GM23338 (cell line): ENCODE results near the gene EPHA6. TPM values are rescaled to one million over a fixed set of nuclear protein-coding genes. Genes with fewer than 3 reads are reported as not detected.

Source experiments
- ATAC-seq: fragments of 200-7000 bp; cut with Tn5 transposase; 3 replicates; pipeline ENCODE4 v1.9.1; 2020
- DNase-seq: peaks from one replicate; pipeline ENCODE4 v3.0.0-alpha.2; 2015; ENCODE audit warnings: low spot score
- H2AFZ ChIP-seq: fragments of 200-600 bp; sonication (generic); 2 replicates; pipeline ENCODE4 v1.8.0; 2016; ENCODE audit warnings: antibody characterized with exemption, mild to moderate bottlenecking, moderate library complexity
- H3F3A ChIP-seq: fragments of 200-600 bp; sonication (generic); replicated peaks from 2 replicates; pipeline ENCODE4 v1.8.0; 2017; ENCODE audit warnings: antibody characterized with exemption, mixed run types, low read depth
- H3K27ac ChIP-seq: fragments of 200-600 bp; sonication (generic); 2 replicates; pipeline ENCODE4 v1.6.1; 2016; ENCODE audit warnings: low read depth
- H3K27me3 ChIP-seq: fragments of 200-600 bp; sonication (generic); 2 replicates; pipeline ENCODE4 v1.8.0; 2016; ENCODE audit warnings: mild to moderate bottlenecking, mixed run types, moderate library complexity; ENCODE audit not compliant: insufficient read depth
- H3K36me3 ChIP-seq: fragments of 200-600 bp; sonication (generic); 2 replicates; pipeline ENCODE4 v1.8.0; 2016; ENCODE audit warnings: mild to moderate bottlenecking; ENCODE audit not compliant: insufficient read depth
- H3K4me1 ChIP-seq: fragments of 200-600 bp; sonication (generic); 2 replicates; pipeline ENCODE4 v1.8.0; 2016; ENCODE audit warnings: mild to moderate bottlenecking, moderate library complexity; ENCODE audit not compliant: insufficient read depth
- H3K4me2 ChIP-seq: fragments of 200-600 bp; sonication (generic); 2 replicates; pipeline ENCODE4 v1.7.1; 2017; ENCODE audit warnings: mixed run types
- H3K4me3 ChIP-seq: fragments of 200-600 bp; sonication (generic); 2 replicates; pipeline ENCODE4 v1.6.1; 2016; ENCODE audit warnings: mixed run types
- H3K79me2 ChIP-seq: fragments of 200-600 bp; sonication (generic); replicated peaks from 2 replicates; pipeline ENCODE4 v1.8.0; 2017; ENCODE audit warnings: mild to moderate bottlenecking; ENCODE audit not compliant: insufficient read depth
- H3K9me2 ChIP-seq: fragments of 200-600 bp; sonication (generic); 2 replicates; pipeline ENCODE4 v1.8.0; 2017; ENCODE audit not compliant: insufficient read depth
- H4K20me1 ChIP-seq: fragments of 200-600 bp; sonication (generic); replicated peaks from 2 replicates; pipeline ENCODE4 v1.8.0; 2017; ENCODE audit warnings: mild to moderate bottlenecking; ENCODE audit not compliant: insufficient read depth
- H3K27ac Mint-ChIP-seq: 2 replicates; pipeline ENCODE4 v1.8.0; 2020; ENCODE audit warnings: inconsistent platforms, mild to moderate bottlenecking, moderate library complexity, mixed read lengths
- H3K27me3 Mint-ChIP-seq: 3 replicates; pipeline ENCODE4 v1.8.0; 2022; ENCODE audit warnings: low read depth, mild to moderate bottlenecking, moderate library complexity, mixed read lengths, inconsistent platforms; ENCODE audit not compliant: insufficient read depth, poor library complexity
- H3K36me3 Mint-ChIP-seq: 3 replicates; pipeline ENCODE4 v1.8.0; 2021; ENCODE audit warnings: low read depth, mild to moderate bottlenecking, inconsistent platforms, moderate library complexity, mixed read lengths
- H3K4me1 Mint-ChIP-seq: 3 replicates; pipeline ENCODE4 v1.8.0; 2020; ENCODE audit warnings: mild to moderate bottlenecking, inconsistent platforms, mixed read lengths
- H3K4me3 Mint-ChIP-seq: 3 replicates; pipeline ENCODE4 v1.8.0; 2021; ENCODE audit warnings: moderate library complexity, mild to moderate bottlenecking, inconsistent platforms, mixed read lengths
- H3K9me3 Mint-ChIP-seq: 3 replicates; pipeline ENCODE4 v1.8.0; 2020; ENCODE audit warnings: moderate library complexity, mild to moderate bottlenecking, inconsistent platforms, mixed read lengths
- EZH2phosphoT487 ChIP-seq: fragments of 200-600 bp; sonication (generic); IDR thresholded peaks from one replicate; pipeline ENCODE4 v1.8.1; 2018; ENCODE audit warnings: antibody characterized with exemption; ENCODE audit not compliant: unreplicated experiment
- NANOG ChIP-seq: IDR thresholded peaks from 2 replicates; pipeline ENCODE4 v1.6.1; 2016; ENCODE audit warnings: antibody characterized with exemption, borderline replicate concordance
- POLR2AphosphoS5 ChIP-seq: IDR thresholded peaks from 2 replicates; pipeline ENCODE4 v1.6.1; 2016; ENCODE audit warnings: antibody characterized with exemption, low read depth
- REST ChIP-seq: IDR thresholded peaks from one replicate; pipeline ENCODE4 v1.6.1; 2018; ENCODE audit warnings: antibody characterized with exemption; ENCODE audit not compliant: unreplicated experiment
- STAT1 ChIP-seq: IDR thresholded peaks from one replicate; pipeline ENCODE4 v1.6.1; 2016; ENCODE audit warnings: antibody characterized with exemption; ENCODE audit not compliant: unreplicated experiment
- ZNF114 ChIP-seq: fragments of 250-450 bp; sonication (Bioruptor Pico); IDR thresholded peaks from 2 replicates; pipeline ENCODE4 v1.5.0; 2020; ENCODE audit warnings: mild to moderate bottlenecking, moderate library complexity
- ZNF331 ChIP-seq: fragments of 250-450 bp; sonication (Bioruptor Pico); IDR thresholded peaks from 2 replicates; pipeline ENCODE4 v1.5.0; 2020; ENCODE audit warnings: low read depth, mild to moderate bottlenecking, moderate library complexity
- polyA plus RNA-seq: library from polyadenylated mRNA; unstranded; fragments of >200 nt; fragmentation: Nextera tagmentation; extraction: Ambion mirVana; gene quantifications from 2 replicates; pipeline ENCODE4 v1.2.1, GENCODE V29; 2016
- total RNA-seq: library from RNA; depleted of rRNA; stranded (reverse); fragments of >200 nt; shearing (Covaris generic); gene quantifications from 2 replicates; pipeline ENCODE4 v1.2.3, GENCODE V29; 2014
- TF ChIP-seq, protein P1 (sequence below), 2 experiments: fragments of 200-600 bp in 1 of 2; sonication (generic) in 1 of 2; conservative IDR thresholded peaks; 2 replicates each; pipeline versions ENCODE4 v1.5.1 to v1.6.1; 2016 to 2017; ENCODE audit warnings: antibody characterized with exemption in 2 of 2, low read depth in 2 of 2, mild to moderate bottlenecking in 2 of 2, moderate library complexity in 1 of 2

The EPHA6 gene
- total and polyA plus RNA-seq, 2 experiments from 2014 or later: 0.37 to 2.6 TPM

- TF ChIP-seq ZNF331 (no peak), ZNF114 (CRISPR knock-in tag) (no peak), REST (no peak), STAT1 (no peak)
These were observed 152.0 kb downstream of the EPHA6 start (continued) for GRCh38 chr3:96966181-96966929.

GRCh38 chr3:96970211-96970610 is 155.8 kb downstream of the EPHA6 start:
- no peak overlapping the region for H2AFZ ChIP-seq
- TF ChIP-seq STAT1: no peak
- no peak for TF ChIP-seq ZNF114 (CRISPR knock-in tag)
- no peak for TF ChIP-seq EZH2phosphoT487
- no peak for TF ChIP-seq POLR2AphosphoS5
- no peak for TF ChIP-seq REST
- no peak for TF ChIP-seq NANOG
- TF ChIP-seq, protein P1, sequence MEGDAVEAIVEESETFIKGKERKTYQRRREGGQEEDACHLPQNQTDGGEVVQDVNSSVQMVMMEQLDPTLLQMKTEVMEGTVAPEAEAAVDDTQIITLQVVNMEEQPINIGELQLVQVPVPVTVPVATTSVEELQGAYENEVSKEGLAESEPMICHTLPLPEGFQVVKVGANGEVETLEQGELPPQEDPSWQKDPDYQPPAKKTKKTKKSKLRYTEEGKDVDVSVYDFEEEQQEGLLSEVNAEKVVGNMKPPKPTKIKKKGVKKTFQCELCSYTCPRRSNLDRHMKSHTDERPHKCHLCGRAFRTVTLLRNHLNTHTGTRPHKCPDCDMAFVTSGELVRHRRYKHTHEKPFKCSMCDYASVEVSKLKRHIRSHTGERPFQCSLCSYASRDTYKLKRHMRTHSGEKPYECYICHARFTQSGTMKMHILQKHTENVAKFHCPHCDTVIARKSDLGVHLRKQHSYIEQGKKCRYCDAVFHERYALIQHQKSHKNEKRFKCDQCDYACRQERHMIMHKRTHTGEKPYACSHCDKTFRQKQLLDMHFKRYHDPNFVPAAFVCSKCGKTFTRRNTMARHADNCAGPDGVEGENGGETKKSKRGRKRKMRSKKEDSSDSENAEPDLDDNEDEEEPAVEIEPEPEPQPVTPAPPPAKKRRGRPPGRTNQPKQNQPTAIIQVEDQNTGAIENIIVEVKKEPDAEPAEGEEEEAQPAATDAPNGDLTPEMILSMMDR (conservative IDR thresholded peaks at IDR 0.05; ENCODE audit: low read depth in 2 of 2): no peak

More at GRCh38 chr3:96970211-96970610, 155.8 kb downstream of the EPHA6 start:
- ATAC-seq (no peak), DNase-seq (no peak)
- Histone ChIP-seq H3K4me3 (no peak overlapping the region), H3K9me2 (no peaks in the 10 kb centered on the region), H3F3A (no peaks in the 10 kb centered on the region), H4K20me1 (no peaks in the 10 kb centered on the region), H3K4me1 (no peaks in the 10 kb centered on the region), H3K79me2 (no peaks in the 10 kb centered on the region), H3K27ac (no peak overlapping the region), H3K27me3 (no peaks in the 10 kb centered on the region), H3K36me3 (no peaks in the 10 kb centered on the region), H3K4me2 (no peak overlapping the region)
- H3K27me3 Mint-ChIP-seq: no peaks in the 10 kb centered on the region
- no peak overlapping the region for H3K4me3 Mint-ChIP-seq
- no peaks in the 10 kb centered on the region for H3K9me3 Mint-ChIP-seq
- H3K27ac Mint-ChIP-seq: peak overlapping the region; percentile 7; the same call in 1 of the 2 replicates
- H3K36me3 Mint-ChIP-seq: no peaks in the 10 kb centered on the region
- no peaks in the 10 kb centered on the region; the same call in 2 of the 3 replicates for H3K4me1 Mint-ChIP-seq
